Subcutaneous adipose tissue (tissue), 4 donors: ENCODE measurements around the gene COL27A1. TPM values are rescaled to one million over a fixed set of nuclear protein-coding genes. Genes with fewer than 3 reads are reported as not detected.

Source experiments
- total RNA-seq, 4 donors: library from RNA; depleted of rRNA; stranded (reverse); fragments of >200 nt; gene quantifications; one replicate each; pipeline ENCODE4 v1.1.0, GENCODE V29; 2016
- TF ChIP-seq, protein P1 (sequence below): fragments of 450-650 bp; IDR thresholded peaks from one replicate; pipeline ENCODE4 v1.5.1; 2016; ENCODE audit warnings: low read depth, mild to moderate bottlenecking, control low read depth, antibody characterized with exemption, moderate library complexity

Gene COL27A1
- total RNA-seq, 4 donors from 2014 or later = 1.0 to 7.7 (median 4.4) TPM

DNA sequence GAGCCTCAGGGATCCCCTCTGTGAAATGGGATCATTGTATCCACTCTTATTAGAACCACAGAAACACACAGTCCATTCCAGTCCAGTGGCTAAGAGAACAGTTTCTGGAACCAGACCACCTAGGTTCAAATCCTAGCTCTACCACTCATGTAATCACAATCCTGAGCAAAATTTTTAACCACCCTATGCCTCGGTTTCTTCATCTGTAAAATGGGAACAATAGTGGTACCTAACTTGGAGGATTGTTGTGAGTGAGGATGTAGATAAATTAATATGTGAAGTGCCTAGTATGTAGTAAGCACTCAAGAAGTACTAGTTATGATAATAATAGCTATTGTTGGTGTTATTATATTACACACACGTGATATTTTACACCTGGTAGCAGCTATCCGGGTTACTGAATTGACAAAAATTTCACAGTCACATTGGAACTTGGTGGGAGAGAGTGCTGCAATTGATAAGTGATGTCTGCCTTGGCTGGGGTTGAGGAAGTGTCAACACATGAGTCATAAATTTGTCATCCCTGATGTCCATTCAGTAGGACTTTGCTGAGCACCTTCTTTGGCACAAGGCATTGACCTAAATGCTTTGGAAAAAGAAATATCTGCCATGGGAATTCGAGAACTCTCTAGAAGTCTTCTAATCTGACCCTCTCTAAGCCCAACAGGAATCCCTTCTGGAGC is 68.4 kb downstream of the COL27A1 start:
- TF ChIP-seq, protein P1, sequence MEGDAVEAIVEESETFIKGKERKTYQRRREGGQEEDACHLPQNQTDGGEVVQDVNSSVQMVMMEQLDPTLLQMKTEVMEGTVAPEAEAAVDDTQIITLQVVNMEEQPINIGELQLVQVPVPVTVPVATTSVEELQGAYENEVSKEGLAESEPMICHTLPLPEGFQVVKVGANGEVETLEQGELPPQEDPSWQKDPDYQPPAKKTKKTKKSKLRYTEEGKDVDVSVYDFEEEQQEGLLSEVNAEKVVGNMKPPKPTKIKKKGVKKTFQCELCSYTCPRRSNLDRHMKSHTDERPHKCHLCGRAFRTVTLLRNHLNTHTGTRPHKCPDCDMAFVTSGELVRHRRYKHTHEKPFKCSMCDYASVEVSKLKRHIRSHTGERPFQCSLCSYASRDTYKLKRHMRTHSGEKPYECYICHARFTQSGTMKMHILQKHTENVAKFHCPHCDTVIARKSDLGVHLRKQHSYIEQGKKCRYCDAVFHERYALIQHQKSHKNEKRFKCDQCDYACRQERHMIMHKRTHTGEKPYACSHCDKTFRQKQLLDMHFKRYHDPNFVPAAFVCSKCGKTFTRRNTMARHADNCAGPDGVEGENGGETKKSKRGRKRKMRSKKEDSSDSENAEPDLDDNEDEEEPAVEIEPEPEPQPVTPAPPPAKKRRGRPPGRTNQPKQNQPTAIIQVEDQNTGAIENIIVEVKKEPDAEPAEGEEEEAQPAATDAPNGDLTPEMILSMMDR = no peak

DNA sequence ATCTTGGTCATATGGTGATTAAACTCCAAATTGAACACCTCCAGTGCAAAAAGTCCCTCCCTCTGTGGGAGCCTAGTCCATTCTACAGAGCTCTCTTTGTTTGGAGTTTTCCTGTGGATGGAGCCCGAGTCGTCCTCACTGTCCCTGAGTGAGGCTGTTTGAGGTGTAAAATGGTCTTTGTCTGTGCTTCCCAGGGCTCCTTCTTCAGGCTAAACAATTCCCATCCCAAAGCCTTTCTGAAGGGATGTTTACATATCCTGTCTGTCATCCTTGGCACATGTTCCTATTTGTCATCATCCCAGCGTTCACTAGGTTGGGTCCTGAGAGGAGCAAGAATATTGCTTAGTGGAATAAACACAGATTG is 68.9 kb downstream of the COL27A1 start:
- TF ChIP-seq, protein P1 = no peak

DNA sequence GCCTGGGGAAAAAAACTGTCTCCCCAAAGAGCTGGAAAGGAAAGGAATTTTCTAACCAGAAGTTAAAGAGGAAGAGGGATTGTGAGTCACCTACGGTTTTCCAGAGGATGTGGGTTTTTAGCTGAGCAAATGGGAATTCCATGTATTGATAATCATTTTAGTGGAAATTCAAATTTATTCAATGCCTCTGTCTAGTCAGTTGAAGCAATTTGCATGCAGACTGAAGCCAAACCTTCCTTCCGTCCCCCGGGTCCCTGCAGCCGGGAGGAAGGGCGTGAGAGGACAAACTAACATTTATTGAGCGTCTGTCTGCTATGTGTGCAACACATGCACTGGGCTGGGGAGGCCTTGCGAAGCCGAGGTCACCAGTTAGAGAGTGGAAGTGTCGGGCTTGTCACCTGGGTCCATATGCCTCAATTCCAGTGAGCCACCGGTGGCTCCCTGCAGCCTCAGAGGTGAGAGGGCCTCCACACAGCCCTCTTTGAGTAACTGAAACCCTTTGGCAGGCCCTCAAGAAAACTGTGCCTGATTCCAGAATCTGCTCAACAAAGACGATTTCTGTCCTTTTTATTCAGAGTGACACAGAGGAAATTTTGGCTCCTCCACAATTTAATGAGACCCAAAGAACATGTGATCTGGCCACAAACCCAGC is 70.3 kb downstream of the COL27A1 start:
- TF ChIP-seq, protein P1 = no peak

DNA sequence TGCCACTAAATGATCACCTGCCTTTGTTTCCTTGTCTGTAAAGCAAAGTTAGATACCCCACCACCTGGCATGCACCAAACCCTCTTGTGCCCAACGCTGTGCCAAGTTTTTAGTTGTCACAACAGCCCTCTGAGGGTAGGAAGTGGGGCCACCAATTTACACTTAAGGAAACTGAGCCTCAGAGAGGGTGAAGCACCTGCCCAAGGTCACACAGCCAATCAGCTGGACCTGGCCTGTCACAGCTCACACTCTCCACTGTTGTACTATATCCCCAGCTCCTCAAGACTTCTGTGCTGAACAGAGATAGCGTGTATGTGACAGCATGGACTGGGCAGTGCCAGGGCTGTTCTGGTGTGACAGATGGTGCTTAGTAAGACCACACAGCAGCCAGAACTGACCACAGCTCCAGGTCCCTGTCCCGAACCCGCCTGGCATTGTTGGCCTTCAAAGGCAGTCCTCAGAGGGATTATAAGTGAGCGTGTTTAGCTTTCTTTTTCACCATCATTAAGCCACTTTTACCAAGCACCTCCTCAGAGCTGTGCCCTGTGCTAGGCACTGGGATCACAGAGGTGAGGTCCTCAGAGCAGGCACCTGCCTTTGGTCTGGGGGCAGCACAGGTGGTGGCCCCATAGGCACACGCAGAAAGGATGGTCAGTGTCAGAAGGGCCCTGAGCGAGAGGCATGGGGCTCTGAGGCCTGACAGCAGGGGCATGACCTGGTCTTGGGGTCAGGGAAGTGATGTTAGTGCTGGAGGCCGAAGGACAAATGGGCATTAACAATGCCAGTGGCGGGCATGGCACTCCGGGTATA is 71.1 kb downstream of the COL27A1 start:
- TF ChIP-seq, protein P1 = no peak

DNA sequence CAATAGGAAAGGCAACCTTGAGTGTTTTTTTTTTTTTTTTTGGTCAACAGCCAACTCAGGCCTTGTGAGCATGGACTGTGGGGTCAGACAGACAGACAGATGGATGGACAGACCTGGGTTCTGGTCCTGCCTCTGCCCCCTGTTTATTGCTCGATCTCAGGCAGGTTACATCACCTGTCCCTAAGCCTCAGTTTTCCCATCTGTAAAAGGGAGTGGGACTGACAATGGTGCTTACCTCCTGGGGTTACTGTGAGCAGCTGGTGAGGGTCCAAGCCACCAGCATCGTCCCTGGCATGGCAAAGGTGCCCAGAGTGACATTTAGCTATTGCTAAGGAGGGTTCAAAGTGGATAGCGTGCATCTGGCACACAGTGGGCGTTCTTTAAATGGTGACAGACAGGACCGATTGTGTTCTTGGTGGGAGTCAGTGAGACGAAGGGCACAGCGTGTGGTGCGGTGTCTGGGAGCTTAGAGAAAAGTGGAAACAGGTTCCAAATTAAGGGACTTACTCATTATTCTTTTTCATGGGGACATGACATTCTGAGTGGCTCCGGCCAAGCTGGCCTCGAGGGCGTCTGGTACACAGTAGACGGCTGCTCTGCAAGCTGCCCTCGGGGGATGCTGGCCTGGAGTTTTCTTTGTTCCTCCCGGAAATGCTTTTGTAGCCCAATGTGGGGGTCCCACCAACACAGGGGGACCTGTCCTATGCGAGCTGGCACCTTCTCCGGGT is 72.1 kb downstream of the COL27A1 start:
- TF ChIP-seq, protein P1 = no peak

DNA sequence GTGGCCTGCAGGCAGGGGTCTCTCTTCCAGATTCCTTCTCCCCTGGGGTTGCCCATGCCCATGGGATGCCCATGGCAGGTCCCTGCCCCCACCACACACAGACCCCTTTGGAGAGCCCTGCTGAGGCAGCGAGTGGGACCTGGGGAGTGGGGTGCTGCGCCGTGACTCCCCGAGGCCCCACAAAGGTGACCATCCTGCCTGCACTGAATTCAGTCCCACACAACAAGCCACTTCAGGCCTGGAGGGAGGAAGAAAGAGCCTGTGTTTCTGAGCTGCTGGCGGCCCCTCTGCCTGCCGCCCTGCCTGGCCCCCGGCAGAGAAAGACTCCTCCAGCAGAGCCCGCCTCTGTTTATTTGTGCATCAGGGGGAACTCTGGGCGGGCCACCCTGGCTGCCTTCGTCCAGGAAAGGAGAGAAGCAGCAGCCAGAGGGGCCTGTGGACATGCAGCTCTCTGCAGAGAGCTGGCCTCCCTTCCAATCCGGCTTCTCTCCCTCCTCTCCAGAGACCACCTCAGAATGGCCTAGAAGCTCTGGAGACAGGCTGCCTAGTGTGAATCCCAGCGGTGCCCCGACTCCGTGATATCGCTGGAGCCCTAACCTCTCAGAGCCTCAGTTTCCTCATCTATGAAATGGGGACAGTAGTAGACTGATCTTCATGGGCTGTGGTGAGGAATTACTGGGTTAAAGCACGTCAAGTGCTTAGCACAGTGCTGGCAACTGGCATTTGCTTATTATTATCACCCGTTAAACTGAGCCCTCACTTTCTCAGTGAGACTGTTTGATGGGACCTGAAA is 72.9 kb downstream of the COL27A1 start:
- TF ChIP-seq, protein P1 = no peak
